Vagina (tissue), 2 donors: ENCODE measurements around the gene WNK2.

ENCODE experiments used
- POLR2A ChIP-seq, 2 donors: fragments of 450-650 bp; IDR thresholded peaks; one replicate each; pipeline ENCODE4 v1.6.1; 2017; ENCODE audit warnings: antibody characterized with exemption in 2 of 2, mild to moderate bottlenecking in 2 of 2, moderate library complexity in 2 of 2
- POLR2AphosphoS5 ChIP-seq, 2 donors: sonication (generic); formaldehyde crosslinking; IDR thresholded peaks; one replicate each; pipeline ENCODE4 v1.9.0; 2017; ENCODE audit warnings: antibody characterized with exemption in 2 of 2, mild to moderate bottlenecking in 2 of 2, low read depth in 1 of 2; ENCODE audit not compliant: insufficient read depth in 1 of 2
- TF ChIP-seq, protein P1 (sequence below), 3 experiments: fragments of 450-650 bp in 2 of 3; fragments of 200-600 bp in 1 of 3; sonication (generic) in 1 of 3; IDR thresholded peaks; one replicate each; pipeline ENCODE4 v1.5.1; 2017 to 2019; ENCODE audit warnings: antibody characterized with exemption in 3 of 3, mild to moderate bottlenecking in 2 of 3, moderate library complexity in 2 of 3

DNA sequence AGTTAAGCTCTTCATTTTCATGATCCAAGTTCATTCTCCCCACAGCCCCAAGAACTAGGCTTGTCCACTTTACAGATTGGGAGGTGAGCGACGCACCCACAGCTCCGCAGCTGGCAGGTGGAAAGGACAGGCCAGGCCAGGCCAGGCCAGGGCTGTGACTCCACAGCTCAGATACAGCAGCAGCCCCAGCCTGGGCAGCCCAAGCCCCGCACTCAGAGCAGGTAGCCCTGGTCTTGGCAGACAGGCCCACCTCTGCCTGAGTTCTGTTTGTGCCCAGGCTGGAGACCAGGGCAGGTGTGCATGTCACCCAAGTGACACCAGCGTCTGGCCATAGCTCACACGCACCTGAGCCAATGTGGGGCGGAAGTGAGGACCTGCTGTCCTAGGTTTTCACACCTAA is 124.7 kb downstream of the WNK2 start:
- TF ChIP-seq, protein P1, sequence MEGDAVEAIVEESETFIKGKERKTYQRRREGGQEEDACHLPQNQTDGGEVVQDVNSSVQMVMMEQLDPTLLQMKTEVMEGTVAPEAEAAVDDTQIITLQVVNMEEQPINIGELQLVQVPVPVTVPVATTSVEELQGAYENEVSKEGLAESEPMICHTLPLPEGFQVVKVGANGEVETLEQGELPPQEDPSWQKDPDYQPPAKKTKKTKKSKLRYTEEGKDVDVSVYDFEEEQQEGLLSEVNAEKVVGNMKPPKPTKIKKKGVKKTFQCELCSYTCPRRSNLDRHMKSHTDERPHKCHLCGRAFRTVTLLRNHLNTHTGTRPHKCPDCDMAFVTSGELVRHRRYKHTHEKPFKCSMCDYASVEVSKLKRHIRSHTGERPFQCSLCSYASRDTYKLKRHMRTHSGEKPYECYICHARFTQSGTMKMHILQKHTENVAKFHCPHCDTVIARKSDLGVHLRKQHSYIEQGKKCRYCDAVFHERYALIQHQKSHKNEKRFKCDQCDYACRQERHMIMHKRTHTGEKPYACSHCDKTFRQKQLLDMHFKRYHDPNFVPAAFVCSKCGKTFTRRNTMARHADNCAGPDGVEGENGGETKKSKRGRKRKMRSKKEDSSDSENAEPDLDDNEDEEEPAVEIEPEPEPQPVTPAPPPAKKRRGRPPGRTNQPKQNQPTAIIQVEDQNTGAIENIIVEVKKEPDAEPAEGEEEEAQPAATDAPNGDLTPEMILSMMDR (IDR thresholded peaks at IDR 0.05) = no peak
- TF ChIP-seq POLR2A (IDR thresholded peaks at IDR 0.05) (no peak), POLR2AphosphoS5 (IDR thresholded peaks at IDR 0.05; ENCODE audit: insufficient read depth in 1 of 2, low read depth in 1 of 2) (no peak)
